GM18498 (cell line): ENCODE measurements around the gene MIXL1.
"Not testable (repeated sequence)": the region's sequence is repeated elsewhere in the genome, so short reads cannot be mapped to it uniquely, and the experiment has no call there.

Experiments used
- ATAC-seq: cut with Tn5 transposase; IDR thresholded peaks from one replicate; pipeline ENCODE4 v1.9.1; 2021; ENCODE audit warnings: mild to moderate bottlenecking, moderate library complexity; ENCODE audit not compliant: unreplicated experiment

The MIXL1 gene

DNA sequence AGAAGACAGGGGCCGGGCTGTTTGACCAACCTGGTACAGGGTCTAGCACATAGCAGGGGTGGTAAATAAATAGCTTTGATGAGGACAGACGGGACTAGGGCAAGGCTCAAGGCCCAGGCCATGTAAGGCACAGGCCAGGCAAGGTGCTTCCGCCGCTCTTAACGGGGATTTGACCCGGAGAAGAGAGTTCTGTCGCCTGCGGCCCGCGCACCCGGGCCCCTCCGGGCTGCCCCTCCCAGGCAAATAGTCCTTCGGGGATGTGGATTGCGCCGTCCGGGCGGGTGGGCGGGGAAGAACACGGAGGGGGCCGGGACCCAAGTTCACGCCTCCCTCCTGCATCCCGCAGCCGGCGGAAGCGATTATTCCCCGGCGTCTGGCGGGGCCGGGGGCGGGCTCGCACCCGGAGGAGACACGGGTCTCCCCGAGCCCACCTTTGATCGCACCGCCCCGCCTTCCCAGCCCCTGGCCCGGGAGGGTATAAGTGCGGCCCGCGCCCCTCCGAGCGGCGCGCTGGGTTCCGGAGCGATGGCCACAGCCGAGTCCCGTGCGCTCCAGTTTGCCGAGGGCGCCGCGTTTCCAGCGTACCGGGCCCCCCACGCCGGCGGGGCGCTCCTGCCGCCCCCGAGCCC is at the start of gene MIXL1:
TSS of gene MIXL1 (plus strand) at position 508 of the 629 bp plus-strand sequence. CDS start at position 526, 18 bp downstream.
- peak; percentile 38 for ATAC-seq

DNA sequence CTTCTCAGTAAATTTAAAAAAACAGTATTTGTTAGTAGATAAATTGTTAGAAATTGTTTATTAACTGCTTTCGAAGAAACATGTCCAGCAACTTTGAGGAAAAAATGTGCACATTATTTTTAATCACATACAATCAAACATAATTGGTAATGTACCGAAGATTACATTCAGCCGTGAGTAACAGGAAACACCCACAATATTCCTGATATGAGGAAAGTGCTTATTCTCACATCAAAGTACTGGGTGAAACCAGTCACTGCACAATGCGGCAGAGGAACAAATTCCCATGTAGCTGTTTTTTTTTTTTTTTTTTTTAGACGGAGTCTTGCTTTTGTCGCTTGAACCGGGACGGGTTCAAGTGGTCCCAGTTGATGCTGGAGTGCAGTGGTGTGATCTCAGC is 46.6 kb upstream of the MIXL1 start:
- no peak for ATAC-seq

DNA sequence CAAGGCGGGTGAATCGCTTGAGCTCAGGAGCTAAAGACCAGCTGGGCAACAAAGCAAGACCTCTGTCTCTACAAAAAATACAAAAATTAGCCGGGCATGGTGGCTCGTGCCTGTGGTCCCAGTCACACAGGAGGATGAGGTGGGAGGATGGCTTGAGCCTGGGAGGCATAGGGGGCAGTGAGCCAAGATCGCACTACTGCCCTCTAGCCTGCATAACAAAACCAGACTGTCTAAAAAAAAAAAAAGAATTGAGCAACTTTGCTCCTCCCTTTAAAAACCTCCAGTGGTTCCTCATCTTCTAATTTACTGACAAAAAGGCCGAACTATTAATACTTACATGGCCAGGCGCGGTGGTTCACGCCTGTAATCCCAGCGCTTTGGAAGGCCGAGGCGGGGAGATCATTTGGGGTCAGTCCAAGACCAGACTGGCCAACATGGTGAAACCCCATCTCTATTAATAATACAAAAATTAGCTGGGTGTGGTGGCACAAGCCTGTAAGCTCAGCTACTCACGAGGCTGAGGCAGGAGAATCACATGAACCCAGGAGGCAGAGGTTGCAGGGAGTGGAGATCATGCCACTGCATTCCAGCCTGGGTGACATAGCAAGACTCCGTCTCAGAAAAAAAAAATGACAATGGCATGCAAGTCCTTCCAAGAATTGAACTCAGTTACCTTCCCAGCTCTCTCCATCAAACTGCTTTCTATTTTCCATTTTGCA is 41.3 kb upstream of the MIXL1 start:
- ATAC-seq: no peak

DNA sequence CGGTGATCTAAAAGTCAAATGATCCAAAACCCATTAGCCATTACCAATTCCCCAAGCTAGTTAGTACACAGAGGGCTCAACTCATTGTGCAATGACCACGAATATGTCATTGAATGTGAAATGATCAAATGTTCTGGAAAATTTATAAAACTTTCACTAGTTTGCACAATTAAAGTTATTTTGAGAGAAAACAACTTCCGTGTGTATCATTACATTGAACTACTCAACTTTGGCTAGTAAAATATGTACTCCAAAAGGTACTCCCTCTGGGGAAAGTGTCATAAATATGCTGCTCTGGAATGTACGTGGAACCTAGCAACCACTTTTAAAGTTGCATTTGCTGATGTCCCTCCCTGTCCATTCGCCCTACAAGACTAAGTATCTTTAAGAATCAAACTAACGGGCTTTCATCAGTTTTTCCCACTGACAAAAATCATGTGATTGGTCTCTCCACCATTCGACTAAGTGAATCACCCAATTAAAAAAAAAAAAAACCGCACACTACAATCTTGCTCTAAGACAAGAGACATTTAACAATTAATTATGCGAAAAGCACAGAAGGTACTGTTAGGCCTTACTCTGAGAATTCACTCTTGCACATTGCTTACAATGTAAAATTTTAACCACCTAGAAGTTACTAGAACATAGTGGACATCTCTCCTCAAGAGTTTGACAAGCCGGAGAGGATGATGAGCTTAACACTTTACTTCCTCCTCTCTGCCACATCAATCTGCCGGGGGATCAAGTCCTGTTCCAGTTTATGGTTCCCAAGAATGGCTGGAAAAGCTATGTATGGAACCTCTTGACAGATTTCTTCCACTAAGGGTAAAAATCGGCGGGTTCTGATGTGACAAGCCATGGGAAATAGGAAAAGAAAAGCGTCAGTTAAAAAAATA is 38.1 kb upstream of the MIXL1 start:
- ATAC-seq: no peak

DNA sequence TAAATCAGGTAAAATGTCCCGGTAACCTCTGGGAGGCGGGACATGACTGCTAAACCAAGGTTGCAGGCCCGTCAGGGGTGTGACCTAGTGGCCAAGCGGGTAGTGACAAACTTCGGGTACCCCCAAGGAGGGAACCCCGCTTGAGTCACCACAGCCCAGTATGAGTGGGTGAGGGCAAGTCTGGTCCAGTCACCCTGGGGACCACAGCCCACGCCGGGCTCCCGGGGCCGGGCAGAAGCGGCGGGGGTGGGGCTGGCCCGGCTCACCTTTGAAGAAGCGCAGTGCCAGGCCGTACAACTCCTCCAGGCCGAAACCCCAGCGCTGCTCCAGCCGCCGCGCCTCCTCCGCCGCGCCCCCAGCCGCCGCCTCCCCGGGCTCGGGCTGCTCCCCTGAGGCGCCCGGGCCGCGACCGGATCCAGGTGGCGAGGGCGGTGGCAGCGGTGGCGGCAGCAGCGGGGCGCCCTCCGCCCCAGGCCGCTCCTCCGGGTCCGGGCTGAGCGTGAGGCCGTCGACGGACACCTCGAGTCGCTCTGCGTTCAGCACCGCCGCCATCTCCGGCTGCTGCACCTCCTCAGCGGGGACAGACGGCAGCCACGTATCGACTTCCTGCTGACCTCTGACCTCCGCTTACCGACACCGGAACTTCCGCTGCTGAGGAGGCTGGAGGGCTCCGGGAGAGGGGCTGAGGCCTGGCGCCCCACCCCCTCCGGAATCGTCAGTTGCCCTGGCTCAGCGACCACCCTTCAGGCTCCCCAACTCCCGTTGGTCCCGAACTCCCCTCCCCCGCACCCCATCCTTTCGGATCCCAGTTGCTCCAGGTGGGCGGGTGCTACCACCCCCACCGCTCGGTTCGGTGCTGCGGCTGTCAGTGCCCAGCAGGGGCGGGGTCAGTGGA is 37.1 kb upstream of the MIXL1 start, which contains the start of gene ACBD3:
TSS of gene ACBD3 (minus strand) at position 618 of the 895 bp plus-strand sequence. CDS start at position 552, 66 bp downstream.
- ATAC-seq: peak; percentile 96

DNA sequence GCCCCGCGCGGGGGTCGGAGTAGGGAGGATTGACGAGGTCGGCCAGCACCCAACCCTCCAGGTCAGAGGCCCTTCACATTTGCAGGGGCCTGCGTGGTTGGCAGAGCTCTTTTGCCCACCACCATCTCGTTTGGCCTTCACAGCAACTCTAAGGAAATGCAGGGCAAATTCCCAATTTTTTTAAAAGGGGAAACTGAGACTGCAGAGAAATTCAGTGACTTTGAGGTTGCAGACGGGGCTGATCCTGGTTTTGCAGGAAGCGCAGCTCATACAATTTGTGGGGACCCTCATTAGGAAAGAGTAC is 36.5 kb upstream of the MIXL1 start:
- ATAC-seq: no peak

DNA sequence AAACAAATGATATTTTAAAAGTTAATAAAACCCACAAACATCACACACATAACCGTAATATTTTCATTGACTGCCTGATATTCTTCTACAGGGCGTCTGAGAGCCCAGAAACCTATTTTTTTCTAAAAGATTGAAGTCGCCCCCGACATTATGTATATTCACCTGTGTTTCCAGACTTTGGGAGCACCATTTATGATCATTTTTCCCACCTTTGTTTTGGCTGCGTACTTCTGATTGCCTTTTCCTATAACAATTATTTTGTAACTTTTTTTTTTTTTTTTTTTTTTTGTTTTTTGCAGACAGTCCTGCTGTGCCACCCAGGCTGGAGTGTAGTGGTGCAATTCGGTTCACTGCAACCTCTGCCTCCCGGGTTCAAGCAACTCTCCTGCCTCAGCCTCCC is 36.1 kb upstream of the MIXL1 start:
- no peak for ATAC-seq

DNA sequence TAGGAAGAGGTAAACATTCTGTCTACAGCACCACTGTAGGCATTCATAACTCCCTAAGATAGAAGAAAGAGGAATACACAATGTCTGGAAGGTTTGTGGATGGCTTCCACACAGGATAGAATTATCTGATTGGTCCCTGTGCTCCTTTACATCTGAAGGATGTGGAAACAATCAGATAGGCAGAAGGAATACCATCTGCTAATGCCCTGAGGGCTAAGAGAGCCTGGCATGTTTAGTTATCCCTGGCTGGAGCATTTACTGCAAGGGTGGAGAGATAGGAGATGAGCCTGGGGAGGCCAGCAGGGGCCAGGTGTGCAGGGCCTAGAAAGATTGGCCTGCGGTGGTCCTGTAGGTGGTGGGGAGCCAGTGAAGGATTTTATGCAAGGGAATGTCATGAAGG is 28.3 kb upstream of the MIXL1 start:
- ATAC-seq: no peak

DNA sequence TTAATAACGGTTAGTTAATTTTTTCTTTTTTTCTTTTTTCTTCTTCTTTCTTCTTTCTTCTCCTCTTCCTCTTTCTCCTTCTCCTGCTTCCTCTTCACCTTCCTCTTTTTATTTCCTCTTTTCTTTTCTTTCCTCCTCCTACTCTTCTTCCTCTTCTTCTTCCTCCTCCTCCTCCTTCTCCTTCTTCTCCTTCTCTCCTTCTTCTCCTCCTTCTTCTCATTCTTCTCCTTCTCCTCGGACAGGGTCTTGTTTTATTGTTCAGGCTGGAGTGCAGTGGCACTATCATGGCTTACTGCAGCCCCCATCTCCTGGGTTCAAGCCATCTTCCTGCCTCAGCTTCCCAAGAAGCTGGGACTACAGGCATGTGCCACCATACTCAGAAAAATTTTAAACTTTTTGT is 23.5 kb upstream of the MIXL1 start:
- ATAC-seq: no peak

DNA sequence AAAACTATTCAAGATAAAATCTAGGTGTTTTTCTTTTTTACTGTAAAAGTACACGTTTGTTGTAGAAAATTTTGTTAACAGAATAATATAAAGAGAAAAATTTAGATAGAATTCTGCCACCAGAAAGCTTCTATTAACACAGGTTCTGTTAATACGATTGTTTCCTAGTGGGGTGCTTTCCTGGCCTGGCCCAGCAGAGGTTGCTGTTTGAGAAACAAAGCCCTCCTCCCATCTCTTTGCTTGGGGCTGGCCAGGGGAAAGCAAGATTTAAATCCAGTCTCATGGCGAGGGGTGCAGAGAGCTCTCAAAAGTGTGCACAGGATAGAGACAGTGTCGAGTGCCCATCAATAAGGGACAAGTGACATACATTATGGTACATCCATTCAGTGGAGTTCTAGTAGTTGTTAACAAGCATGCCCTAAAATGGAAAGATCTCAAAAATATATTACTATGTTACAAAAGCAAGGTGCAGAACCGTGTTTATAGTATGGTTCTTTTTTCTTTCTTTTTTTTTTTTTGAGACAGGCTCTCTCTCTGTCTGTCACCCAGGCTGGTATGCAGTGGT is 22.4 kb upstream of the MIXL1 start:
- no peak for ATAC-seq

DNA sequence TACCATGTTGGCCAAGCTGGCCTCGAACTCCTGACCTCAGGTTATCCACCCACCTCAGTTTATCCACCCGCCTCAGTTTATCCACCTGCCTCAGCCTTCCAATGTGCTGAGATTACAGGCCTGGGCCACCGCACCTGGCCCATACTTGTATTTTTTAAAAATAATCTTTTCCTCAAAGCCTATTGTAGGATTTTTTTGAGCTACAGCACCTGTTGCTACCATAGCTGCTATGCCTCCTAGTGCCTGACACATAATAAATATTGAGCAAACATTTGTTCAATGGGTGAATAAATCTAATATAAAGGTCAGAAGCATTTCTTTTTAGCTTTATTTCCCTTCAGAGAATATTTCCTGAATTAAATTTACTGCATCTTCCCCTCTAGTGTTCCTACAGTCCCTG is 21.2 kb upstream of the MIXL1 start:
- no peak for ATAC-seq

DNA sequence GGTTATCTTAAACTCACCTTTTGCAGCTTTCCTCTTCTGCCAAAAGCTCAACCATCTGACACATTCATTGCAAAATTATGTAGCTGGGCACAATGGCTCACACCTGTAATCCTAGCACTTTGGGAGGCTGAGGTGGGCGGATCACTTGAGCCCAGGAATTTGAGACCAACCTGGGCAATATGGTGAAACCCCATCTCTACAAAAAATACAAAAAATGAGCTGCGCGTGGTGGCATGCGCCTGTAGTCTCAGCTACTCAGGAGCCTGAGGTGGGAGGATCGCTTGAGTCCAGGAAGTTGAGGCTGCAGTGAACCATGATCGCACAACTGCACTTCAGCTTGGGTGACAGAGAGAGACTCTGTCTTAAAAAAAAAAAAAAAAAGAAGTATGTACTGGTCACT is 20.8 kb upstream of the MIXL1 start:
- not testable (repeated sequence) for ATAC-seq

DNA sequence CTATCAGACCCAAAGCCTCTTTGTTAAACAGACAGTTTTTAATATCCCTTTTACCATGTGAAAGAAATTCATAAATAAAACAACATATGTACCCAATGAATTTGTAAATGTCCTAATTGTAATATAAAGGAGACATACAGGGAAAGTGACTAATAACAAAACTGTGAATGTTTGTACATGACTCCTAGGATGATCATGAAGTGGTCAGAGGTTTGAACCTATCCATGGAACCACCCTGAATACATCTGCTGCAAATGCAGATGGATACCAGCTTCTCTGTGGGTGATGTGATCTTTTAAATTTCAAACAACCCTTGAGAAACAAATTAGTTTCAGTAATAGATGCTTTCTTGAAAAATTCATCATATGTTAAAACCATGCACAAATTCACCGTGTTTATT is 20.2 kb upstream of the MIXL1 start:
- ATAC-seq: no peak

DNA sequence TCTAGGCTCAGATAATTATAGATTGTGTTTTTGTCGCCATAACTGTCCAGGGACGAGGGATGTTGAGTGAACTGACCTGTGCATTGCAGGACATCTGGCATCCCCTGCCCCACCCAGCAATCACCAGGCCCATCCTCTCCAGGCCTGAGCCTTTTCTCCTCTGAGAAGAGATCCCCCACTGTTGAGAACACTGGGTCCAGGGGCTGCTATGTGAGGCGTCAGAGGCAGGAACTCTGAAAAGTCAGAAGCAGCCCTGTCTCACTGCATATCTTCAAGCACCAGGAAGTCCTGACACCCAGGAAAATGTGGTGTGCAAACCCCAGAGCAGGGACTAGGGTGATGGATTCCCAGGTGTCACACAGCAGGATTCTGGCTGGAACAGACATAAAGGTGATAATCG is 19.8 kb upstream of the MIXL1 start:
- no peak for ATAC-seq

DNA sequence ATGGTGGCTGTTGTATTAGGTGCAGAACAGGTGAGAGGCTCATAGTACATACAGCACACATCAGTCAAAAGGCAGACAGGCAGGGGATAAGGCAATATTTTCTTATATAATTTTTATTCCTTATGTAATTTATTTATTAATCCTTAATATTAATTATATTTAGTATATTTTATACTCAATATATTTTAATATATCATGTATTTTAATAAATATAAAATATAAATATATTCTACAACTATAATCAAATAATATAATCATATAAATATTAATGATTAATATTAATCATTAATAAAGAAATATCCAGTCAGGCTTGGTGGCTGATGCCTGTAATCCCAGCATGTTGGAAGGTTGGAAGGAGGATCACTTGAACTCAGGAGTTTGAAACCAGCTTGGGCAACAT is 19.3 kb upstream of the MIXL1 start:
- ATAC-seq: no peak

DNA sequence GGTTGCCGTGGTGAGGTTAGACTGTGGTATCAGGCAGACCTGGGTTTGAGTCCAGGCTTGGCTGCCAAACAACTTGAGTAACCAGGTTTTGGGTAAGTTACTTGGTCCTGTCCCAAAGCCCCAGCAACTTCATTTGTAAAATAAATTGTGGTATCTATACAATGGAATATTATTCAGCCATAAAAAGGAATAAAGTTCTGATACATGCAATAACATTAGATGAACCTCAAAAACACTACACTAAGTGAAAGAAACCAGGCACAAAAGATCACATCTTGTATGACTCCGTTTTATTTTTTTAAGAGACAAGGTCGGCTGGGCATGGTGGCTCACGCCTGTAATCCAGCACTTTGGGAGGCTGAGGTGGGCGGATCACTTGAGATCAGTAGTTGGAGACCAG is 16.4 kb upstream of the MIXL1 start:
- ATAC-seq: no peak

DNA sequence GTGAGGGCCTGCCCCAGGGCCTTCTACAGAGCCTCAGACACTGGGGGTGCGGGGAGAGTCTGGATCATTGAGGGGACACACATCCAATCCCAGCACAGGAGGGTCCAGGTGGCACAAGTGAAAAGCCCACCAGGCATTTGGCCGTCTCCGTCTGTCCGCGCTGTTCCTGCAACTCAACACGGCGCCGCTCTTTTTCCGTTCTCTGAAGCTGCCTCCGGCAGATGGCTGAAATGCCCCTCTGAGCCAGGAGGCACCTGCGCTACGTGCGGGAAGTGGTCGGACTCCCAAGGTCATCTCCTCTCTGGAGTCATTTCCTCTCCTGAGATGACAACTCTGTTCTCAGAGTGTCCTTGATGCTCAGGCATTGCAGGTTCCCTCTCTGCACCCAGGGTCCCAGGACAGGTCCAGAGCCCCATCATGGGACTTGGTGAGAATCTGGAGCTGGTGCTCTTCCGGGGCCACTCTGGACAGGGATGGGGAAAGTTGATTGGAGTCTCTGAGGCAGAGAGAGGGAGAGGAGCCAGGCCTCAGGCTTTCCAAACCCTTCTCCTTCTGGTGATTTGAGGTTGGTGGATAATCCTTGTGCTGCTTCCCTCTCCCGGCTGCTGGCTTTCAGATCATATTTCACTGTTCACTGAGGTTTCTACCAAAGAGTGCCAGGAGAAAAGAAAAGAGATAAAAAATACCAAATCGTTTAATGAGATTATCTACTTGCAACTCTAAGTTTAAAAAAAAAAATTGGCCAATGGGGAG is 14.0 kb upstream of the MIXL1 start:
- ATAC-seq: no peak

DNA sequence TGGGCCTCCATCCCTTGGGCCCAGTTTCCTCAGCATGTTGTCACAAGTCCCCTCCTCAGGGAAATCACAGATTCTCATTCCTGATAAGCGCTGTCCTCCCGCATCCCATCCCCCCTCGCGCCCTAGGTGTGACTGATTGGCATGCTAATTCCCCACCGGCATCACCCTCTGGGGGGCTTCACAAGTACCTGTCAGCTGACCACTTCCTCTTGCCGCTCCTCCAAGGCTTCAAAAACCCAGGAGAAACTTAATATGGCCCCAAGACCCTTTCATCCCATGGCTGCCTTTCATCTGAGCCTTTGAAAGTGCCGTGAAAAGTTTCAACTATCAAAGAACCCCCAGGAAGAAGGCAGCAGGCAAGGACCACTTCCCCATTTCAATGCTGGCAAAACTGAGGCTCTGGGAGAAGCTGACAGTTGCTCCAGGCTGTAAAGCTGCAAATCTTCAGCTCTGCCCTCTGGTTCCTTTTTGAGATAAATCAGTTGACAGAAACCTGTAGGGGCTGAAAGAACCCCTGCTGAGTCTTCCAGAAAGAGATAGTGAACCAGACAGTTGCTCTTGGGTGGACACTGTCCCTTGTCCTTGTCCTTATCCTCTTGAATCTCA is 12.8 kb upstream of the MIXL1 start:
- ATAC-seq: no peak

DNA sequence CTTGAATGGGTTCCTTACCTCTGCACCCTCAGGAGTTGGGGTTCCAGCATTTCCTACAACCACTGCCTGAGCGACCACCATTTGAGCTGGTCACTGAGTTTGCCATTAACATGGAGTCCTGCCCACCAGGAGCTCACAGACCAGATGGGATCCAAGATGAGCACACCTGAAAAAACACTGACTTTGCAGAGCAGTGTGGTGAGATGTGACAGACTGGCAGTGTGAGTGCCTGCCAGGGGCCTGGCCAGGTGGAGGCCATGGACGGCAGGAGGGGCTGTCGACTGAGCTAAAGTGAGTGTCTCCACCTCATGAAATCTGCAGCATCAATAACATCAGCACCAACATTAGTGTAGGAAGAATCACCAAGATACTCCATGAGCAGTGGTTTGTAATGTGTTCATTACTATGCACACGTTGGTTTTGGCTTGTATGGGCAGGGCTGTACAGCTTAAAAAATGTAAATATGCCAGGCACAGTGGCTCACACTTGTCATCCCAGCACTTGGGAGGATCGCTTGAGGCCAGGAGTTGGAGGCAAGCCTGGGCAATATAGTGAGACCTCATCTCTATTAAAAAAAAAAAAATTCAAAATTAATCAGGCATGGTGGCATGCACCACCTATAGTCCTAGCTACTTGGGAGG is 12.2 kb upstream of the MIXL1 start:
- no peak for ATAC-seq
